HG03175 (cell line): ENCODE data around the gene SPSB2.

Experiments
- ATAC-seq: cut with Tn5 transposase; IDR thresholded peaks from one replicate; pipeline ENCODE4 v1.9.1; 2021; ENCODE audit warnings: mild to moderate bottlenecking, moderate library complexity; ENCODE audit not compliant: unreplicated experiment

SPSB2 gene

DNA sequence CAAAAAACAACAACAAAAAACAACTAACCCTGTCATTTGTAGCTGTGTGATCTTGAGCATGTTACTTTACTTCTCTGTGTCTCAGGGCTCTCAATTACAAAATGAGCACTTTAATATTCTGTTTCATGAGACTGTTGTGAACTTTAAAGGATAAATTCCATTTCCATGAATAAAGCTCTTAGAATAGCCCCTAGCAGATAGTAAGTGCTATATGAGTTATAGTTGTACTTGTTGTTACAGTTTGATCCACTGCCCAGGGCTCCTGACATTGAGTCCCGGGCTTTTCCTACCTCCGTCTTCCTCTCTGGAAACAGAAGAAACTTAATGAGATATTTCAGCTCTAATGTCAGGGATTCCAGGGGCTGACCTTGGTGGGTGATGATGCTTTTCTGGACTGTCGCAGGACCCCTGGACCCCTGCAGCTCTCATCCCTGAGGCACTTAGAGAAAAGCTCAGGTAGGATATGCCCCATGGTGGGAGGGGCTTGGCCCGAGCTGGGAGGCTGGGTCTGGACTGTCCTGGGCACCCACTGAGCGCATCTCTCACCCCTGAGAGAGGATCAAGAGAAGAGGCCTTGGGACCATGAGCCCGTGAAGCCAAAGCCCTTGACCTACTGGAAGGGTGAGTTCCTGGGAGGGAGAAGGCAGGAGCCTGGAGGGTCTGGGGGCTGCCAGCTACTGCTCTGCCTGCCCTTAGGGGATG is 39.8 kb downstream of the SPSB2 start:
- no peak for ATAC-seq

DNA sequence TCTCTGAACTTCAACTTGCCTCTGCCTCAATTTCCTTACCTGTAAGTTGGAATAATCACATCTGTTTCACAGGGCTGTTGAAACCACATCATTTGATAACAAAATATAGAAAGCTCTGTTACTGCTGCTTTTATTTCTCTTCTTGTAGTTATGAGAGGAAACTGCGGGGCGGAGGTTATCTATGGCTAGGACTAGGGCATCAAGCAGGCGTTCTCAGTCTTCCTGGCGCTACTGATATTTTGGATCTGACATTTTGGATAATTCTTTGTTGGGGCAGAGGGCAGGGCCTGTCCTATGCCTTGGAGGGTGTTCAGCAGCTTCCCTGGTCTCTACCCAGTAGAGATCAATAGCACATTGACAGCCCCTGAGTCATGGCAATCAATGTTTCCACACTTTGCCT is 41.0 kb downstream of the SPSB2 start:
- ATAC-seq = no peak

DNA sequence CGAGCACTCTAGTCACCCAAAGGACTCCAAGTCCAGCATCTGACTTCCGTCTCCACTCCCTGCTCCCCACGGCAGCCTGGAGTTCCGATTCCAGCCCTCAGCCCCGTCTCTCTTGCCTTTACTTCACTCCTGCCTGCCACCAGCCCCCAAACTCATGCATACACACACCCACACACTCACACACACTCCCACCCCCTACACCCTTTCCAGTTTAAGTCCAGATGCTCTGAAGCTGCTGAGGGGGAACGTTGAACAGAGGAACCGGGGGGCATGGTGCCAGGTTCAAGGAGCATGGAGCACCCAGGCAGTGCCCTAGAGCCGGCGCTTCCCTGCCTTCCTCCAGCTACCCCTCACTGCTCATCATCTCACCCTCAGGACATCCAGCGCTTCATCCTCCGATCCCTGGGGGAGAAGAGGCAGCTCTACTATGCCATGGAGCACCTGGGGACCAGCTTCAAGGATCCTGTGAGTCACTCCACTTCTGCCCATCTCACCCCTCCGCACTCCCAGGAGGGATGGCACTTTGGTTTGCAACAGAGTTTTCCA is 41.6 kb downstream of the SPSB2 start:
- ATAC-seq = no peak

DNA sequence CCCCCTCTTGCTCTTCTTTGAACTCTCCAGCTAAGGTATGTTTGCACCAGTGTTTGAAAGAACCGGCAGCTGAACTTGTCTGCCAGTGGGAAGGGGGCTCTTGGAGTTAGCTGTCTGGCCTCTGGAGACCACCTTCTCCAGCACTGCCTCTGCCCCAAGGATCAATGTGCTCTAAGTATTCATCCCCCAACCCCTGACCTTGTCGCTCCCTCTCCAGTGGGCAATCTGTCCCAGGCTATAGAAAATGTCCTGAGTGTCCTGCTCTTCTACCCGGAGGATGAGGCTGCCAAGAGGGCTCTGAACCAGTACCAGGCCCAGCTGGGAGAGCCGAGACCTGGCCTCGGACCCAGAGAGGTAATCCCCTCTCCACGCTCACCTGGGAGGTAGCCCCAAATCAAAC is 42.1 kb downstream of the SPSB2 start:
- ATAC-seq = no peak

DNA sequence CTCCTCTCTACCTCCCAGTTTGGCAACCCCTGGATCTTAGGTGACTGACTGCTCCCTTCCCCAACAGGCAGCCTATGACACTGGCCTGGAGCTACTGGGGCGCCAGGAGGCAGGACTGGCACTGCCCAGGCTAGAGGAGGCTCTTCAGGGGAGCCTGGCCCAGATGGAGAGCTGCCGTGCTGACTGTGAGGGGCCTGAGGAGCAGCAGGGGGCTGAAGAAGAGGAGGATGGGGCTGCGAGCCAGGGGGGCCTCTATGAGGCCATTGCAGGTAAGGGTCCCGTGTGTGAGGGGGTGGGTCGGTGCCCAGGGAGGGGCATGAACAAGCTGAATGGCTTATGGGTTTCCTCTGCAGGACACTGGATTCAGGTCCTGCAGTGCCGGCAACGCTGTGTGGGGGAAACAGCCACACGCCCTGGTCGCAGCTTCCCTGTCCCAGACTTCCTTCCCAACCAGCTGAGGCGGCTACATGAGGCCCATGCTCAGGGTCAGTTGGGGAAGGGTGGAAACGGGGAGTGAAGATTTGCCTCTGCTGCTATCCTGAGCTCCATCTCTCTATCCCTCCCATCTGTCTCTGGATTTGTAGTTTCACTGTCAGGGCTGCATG is 42.7 kb downstream of the SPSB2 start:
- no peak for ATAC-seq

DNA sequence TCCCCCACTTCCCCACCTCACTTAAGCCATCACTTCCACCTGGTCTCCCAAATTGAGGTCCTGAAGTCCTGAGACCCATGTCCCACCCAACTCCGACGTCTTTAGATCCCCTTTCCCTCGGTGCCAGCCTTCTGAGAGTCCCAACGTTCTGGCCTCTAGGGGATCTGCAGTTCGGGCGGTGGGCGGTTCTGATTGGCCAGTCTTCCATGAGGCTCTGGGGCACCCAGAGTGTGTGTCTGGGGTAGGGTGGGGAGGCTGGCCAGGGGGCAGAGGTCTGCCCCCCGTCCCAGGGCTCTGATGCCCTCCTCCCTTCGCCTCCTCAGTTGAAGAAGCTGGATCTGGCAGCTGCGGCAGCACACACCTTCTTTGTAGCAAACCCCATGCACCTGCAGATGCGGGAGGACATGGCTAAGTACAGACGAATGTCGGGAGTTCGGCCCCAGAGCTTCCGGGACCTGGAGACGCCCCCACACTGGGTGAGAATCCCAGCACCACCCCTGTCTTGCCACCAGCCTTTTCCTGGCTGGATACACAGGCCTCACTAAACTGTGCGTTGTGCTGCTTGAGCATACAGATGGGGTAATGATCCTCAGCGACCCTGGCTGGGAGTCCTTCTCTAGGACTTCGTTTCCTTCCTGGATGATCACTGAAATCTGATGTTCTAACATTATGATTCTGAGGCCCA is 43.4 kb downstream of the SPSB2 start:
- no peak for ATAC-seq

DNA sequence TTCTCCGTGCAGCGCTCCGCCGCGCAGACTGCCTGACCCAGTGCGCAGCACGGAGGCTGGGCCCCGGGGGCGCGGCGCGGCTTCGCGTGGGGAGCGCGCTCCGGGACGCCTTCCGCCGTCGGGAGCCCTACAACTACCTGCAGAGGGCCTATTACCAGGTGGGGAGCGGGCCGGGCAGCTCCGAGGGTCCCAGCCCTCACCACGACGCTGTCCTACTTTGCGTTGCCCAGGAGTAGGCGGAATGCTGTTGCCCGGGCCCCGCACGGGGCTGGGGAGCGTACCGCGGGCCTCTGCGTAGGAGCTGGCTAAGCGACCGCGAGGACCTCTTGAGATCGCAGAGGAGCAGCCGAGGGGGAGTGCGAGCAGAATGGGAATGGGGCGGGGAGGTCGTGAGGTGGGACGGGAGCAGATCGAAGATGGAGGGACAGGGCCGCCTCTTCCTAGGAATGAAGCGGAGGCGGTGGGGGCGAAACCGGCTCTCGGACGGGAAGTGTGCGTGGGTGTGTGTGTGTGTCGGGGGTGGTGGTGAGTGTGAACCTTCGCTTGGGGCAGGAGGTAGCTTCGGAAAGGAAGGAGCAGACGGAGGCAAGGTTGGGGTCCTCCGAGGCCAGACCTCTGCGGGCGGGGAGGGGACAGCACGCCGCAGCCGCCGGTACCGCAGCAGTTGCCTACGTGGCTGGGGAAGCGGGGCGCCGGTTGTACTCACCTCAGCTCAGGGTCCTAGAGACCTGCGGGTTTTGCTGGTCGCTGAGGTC is 44.1 kb downstream of the SPSB2 start:
- ATAC-seq = no peak

DNA sequence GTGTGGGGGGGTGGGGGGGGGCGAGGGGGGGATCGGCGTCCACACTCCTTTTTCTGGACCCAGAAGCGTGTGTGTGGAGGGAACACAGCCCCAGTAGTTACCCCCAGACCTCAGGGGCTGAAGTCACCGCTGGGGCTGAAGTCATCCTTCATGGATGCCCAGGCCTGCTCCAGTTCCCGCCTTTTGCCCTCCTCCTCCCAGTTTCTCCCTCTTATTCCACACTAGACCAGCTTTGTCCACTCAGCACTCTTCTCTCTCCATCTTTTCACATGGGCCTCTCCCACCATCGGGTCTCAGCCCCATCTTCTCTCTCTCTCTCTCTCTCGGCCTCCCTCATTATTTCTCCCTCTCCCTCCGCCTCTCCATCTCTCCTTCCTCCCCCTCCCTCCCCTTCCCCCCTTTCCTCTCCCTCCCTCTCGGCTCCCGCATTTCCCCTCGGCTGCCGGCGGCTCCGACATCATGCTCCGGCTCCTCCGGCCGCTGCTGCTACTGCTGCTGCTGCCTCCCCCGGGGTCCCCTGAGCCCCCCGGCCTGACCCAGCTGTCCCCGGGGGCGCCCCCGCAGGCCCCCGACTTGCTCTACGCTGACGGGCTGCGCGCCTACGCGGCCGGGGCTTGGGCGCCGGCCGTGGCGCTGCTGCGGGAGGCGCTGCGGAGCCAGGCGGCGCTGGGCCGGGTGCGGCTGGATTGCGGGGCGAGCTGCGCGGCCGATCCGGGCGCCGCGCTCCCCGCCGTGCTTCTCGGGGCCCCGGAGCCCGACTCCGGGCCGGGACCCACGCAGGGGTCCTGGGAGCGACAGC is 44.9 kb downstream of the SPSB2 start, which contains the start of gene P3H3:
Gene P3H3 (plus strand): TSS at position 426 of the 799 bp plus-strand sequence. CDS start 34 bp downstream, at position 460.
- no peak for ATAC-seq

DNA sequence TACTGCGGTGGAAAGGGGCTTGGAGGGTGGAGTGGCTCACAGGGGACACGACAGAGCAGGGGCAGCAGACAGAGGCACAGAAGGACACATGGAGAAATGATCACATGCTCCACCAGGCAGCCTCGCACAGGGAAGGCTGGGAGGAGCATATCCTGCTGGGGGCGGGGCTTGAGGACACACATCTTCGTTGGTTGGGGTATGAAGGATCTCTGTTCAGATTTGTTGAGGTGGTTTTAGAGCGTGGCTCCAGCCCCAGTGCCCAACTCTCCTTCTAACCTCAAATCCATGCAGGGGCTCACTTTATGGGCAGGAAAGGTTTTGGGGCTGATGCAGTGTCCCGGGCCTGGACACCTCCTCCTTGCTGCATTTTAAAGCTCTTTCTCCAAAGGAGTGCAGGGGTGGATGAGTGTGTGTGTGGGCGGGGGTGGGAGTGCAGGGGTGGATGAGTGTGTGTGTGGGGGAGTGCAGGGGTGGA is 45.6 kb downstream of the SPSB2 start:
- no peak for ATAC-seq

DNA sequence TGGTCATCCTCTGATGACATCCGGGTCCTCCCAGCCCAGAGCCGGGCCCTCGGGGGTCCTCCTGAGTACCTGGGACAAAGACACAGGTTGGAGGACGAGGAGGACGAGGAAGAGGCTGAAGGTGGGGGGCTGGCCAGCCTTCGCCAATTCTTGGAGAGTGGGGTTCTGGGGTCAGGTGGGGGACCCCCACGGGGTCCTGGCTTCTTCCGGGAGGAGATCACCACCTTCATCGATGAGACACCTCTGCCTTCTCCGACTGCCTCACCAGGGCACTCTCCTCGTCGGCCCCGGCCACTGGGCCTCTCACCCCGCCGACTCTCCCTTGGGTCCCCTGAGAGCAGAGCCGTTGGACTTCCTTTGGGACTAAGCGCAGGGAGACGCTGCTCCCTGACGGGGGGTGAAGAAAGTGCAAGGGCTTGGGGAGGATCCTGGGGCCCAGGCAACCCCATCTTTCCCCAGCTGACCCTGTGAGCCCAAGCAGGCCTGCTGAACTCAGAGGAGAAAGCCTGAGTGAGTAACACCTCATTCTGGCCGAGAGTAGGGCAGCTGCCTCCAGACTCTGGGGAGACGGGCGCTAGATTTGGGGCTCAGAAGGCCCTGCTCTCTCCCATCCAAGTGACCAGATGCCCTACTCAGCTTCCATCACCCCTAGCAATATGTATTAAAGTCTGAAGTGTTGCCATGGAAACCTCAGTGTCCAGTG is 46.2 kb downstream of the SPSB2 start:
- ATAC-seq = no peak

DNA sequence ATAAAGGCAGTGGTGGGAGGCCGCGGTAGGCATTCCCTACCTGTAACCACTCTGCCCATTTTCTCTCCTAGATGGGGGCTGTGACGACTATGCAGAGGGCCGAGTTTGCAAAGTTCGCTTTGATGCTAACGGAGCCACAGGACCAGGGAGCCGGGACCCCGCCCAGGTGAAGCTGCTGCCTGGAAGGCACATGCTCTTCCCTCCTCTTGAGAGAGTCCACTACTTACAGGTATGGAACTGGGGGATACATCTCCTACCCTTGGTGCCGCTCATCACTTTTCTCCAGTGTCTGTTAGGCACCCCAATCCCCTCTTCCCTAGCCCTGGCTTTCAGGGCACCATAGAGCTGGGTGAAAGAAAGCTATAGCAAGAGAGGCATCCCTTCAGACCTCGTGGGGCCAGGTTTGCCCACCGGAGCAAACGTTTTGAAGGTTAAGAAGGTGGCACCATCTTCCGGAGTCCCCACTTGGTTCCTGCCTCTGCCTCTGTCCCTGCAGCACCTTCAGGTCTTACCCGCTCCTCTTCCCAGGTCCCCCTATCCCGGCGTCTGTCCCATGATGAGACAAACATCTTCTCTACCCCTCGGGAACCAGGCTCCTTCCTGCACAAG is 46.9 kb downstream of the SPSB2 start:
- no peak for ATAC-seq

DNA sequence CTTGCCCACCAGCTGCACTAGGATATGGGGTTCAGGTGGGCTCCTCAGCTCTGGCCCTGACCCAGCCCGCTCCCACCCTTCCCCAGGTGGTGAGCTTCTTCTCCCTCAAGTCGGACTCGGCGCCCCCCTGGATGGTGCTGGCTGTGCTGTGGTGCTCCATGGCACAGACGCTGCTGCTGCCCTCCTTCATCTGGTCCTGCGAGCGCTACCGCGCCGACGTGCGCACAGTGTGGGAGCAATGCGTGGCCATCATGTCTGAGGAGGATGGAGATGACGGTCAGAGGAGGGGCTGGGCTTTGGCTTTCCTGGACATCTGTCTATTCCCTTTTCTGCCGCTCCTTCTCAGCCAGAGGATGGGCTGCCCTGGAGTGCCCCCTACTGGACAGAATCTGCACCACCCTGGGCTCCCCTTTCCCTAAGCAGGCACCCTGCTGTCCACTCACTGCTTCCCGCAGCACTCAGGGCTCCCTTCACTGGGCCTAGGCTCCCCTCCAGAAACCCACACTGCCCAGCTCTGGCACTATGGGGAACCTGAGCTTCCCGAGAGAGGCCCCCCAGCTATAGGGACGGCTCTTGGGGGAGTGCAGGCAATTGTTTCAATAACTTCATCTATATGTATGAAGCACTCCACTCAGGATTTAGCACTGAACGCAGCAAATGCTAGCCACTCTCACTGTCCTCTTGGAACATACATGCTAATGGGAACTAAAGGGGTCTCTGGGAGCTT is 47.5 kb downstream of the SPSB2 start:
- peak; percentile 49 for ATAC-seq

DNA sequence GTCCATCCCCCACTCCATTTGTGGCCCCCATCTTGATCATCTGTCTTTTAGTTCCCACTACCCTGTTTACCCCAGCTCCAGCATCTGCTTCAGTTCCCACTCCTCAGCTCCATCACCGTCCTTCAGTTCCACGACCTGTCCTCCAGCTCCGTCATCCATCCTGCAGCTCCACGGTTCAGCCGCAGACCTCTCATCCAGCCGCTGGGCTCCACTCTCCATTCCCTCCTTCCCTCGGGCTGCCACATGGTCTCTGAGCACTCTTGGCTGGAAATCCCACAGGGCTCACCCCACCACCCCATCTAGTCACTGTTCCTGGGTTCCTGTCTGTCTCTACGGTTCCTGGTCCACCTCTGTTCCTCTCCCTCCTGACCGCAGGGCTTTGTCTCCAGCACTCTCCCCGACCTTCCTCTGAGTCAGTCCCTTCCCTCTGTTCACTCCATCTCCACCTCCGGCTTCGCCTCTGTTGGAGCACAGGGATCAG is 48.2 kb downstream of the SPSB2 start:
- no peak for ATAC-seq

DNA sequence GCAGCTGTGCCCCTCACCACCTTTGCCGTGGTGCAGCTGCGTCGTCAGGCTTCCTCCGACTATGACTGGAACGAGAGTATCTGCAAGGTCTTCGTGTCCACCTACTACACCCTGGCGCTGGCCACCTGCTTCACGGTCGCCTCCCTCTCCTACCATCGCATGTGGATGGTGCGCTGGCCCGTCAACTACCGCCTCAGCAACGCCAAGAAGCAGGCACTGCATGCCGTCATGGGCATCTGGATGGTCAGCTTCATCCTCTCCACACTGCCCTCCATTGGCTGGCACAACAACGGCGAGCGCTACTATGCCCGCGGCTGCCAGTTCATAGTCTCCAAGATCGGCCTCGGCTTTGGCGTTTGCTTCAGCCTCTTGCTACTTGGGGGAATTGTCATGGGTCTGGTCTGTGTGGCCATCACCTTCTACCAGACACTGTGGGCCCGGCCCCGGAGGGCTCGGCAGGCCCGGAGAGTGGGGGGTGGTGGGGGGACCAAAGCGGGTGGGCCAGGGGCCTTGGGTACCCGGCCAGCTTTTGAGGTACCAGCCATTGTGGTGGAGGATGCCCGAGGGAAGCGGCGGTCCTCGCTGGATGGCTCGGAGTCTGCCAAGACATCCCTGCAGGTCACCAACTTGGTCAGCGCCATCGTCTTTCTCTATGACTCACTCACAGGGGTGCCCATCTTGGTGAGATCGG is 48.9 kb downstream of the SPSB2 start:
- no peak for ATAC-seq

DNA sequence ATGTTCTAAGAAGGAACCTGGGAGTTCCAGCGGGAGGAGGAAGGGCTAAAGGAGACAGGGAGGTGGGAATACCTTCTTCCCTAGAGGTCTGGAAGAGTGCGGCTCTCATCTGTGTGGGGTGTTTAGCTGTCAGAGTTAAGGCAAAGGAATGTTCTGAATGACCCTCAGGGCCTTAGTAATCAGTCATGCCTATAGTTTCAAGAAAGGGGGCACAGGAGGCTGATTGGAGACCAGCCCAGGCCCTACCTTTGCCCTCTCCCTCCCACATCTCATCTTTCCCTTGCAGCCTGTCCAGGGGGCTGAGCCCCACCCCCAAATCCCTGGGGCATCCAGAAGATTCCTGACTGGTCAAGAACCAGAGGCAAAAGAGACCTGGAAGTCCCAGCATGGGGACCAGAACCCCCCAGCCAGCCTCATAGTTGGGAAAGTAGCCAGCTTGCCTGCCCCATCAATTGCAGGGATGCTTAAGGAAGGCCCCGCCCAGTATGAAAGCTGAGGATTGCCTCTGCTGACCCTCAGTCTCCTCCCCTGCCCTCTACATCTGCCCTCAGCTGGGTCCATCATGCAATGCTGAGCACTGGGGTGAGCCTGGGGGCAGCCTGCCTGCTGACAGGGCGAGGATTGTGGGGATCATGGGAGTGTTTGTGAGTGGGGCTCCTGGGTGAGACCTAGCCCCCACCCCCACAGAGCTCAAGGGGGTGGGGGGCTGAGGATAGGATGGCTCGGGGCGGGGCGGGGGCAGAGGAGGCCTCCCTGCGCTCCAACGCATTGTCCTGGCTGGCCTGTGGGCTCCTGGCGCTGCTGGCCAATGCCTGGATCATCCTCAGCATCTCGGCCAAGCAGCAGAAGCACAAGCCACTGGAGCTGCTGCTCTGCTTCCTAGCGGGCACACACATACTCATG is 49.7 kb downstream of the SPSB2 start:
- ATAC-seq = no peak

DNA sequence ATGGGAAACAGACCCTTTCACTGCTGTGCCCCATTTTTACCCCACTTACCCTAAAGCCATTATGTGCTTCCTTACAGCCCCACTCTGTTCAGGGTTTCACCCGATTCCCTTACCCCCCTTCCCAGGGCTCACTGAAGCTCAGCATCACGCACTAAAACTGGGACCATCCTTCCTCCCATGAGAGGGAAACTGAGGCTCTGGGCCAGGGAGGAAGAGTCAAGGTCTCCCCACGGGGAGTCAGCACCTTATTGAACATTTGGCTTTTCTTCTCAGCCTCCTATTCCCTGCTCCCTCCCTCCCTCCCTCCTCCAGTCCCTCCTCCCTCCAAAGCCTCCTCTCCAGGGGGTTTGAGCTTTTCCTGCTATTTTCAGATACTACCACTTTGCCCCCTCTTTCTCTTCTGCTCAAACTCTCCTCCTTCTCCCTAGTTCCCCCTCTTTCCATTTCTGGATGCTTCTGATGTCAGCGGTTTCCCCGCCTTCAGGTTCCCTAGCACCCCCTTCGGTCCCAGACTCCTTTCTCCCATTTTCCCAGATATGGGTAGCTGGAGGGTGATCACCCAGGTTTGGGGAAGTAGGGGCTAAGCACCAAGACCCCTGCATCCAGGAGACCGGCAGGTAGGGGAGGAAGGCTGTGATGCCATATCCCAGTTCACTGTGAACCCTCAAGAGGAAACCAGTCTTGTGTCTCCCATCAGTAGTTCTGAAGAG is 50.5 kb downstream of the SPSB2 start:
- ATAC-seq = no peak
